Spleen (tissue), 11 donors: ENCODE data around the gene FRMPD1. TPM values are rescaled to one million over a fixed set of nuclear protein-coding genes. Genes with fewer than 3 reads are reported as not detected.

Experiments used
- DNase-seq: peaks from one replicate; pipeline ENCODE4 v3.0.0-alpha.2; 2020
- H3K27ac ChIP-seq, 8 donors: fragments of 200-600 bp; sonication (generic) in 7 of 8; 1 replicate in 4 of 8; 2 replicates in 4 of 8; pipeline versions ENCODE4 v1.5.0 to v1.8.0; 2016 to 2021; ENCODE audit warnings: inconsistent platforms in 4 of 8, mild to moderate bottlenecking in 4 of 8, moderate library complexity in 1 of 8
- H3K27me3 ChIP-seq, 7 donors: fragments of 200-600 bp; sonication (generic) in 6 of 7; replicated peaks in 1 of 7; 1 replicate in 4 of 7; 2 replicates in 3 of 7; pipeline versions ENCODE4 v1.5.0 to v1.8.0; 2016 to 2021; ENCODE audit warnings: inconsistent platforms in 3 of 7, mild to moderate bottlenecking in 1 of 7
- H3K36me3 ChIP-seq, 6 donors: fragments of 200-600 bp; sonication (generic) in 5 of 6; 1 replicate in 4 of 6; 2 replicates in 2 of 6; pipeline versions ENCODE4 v1.5.0 to v1.8.0; 2016 to 2021; ENCODE audit warnings: inconsistent platforms in 2 of 6
- H3K4me1 ChIP-seq, 6 donors: fragments of 200-600 bp; sonication (generic) in 5 of 6; 1 replicate in 3 of 6; 2 replicates in 3 of 6; pipeline versions ENCODE4 v1.5.0 to v1.8.0; 2016 to 2021; ENCODE audit warnings: inconsistent platforms in 3 of 6
- H3K4me3 ChIP-seq, 8 donors: fragments of 200-600 bp; sonication (generic) in 7 of 8; 1 replicate in 4 of 8; 2 replicates in 4 of 8; pipeline versions ENCODE4 v1.5.0 to v1.8.0; 2016 to 2021; ENCODE audit warnings: inconsistent platforms in 4 of 8, mild to moderate bottlenecking in 4 of 8, moderate library complexity in 2 of 8
- H3K9me3 ChIP-seq, 8 donors: fragments of 200-600 bp; sonication (generic) in 7 of 8; 1 replicate in 4 of 8; 2 replicates in 4 of 8; pipeline versions ENCODE4 v1.5.0 to v1.8.0; 2016 to 2021; ENCODE audit warnings: inconsistent platforms in 4 of 8
- POLR2A ChIP-seq, 3 donors: fragments of 450-650 bp; IDR thresholded peaks; one replicate each; pipeline ENCODE4 v1.5.1; 2017; ENCODE audit warnings: antibody characterized with exemption in 3 of 3, mild to moderate bottlenecking in 1 of 3
- POLR2AphosphoS5 ChIP-seq, 3 donors: sonication (generic); formaldehyde crosslinking; IDR thresholded peaks; one replicate each; pipeline ENCODE4 v1.5.1; 2017; ENCODE audit warnings: antibody characterized with exemption in 3 of 3
- WGBS, 5 donors: extraction: QIAGEN DNeasy Blood & Tissue Kit in 3 of 5; methylation state at CpG; one replicate each; pipeline versions ENCODE4 v1.1.5 to v1.1.7; 2013 to 2018; 5-methylcytosine and 5-hydroxymethylcytosine counted together
- intact Hi-C: fragments of 100-400 bp; cut with DNase I; formaldehyde crosslinking; loops from one replicate; pipeline ENCODE4 v1.15.0; 2023; ENCODE audit warnings: low total_unique reads
- polyA plus RNA-seq, 3 donors: library from polyadenylated mRNA; stranded (reverse); fragments of 200-250 nt; gene quantifications; one replicate each; pipeline ENCODE4 v1.2.1, GENCODE V29; 2013
- total RNA-seq, 7 donors: library from RNA; depleted of rRNA in 3 of 7; stranded (reverse); fragments of >200 nt in 3 of 7; fragmentation: NEBNext Ultra II Directional in 4 of 7; extraction: Animal tissue kit (Norgen Biotek cat#: 25700) in 4 of 7; gene quantifications; one replicate each; pipeline versions ENCODE4 v1.1.0 to v1.2.1, GENCODE V29; 2016 to 2021
- TF ChIP-seq, protein P1 (sequence below), 11 experiments: fragments of 200-600 bp in 7 of 11; fragments of 450-650 bp in 4 of 11; sonication (generic) in 4 of 11; IDR thresholded peaks in 8 of 11; conservative IDR thresholded peaks in 3 of 11; 1 replicate in 7 of 11; 2 replicates in 4 of 11; pipeline versions ENCODE4 v1.4.0 to v1.8.0; 2016 to 2021; ENCODE audit warnings: antibody characterized with exemption in 11 of 11, inconsistent platforms in 4 of 11, mild to moderate bottlenecking in 1 of 11
- donor health status: healthy with polysubstance abuse.
- donor health status: DM: no; HTN: no; CAD: no; lungs with moderate emphysema.
- donor health status: DM: no; HTN: no; CAD: no.
- donor health status: Bipolar disorder and iron deficiency.
- donor health status: healthy.
- donor health status: DM: no; HTN: no; CAD: no.
- donor health status: DM: yes; HTN: yes; CAD: no.

The FRMPD1 gene
- total and polyA plus RNA-seq, 10 donors, result 0.09 to 0.47 (median 0.20) TPM; not detected in 3

DNA sequence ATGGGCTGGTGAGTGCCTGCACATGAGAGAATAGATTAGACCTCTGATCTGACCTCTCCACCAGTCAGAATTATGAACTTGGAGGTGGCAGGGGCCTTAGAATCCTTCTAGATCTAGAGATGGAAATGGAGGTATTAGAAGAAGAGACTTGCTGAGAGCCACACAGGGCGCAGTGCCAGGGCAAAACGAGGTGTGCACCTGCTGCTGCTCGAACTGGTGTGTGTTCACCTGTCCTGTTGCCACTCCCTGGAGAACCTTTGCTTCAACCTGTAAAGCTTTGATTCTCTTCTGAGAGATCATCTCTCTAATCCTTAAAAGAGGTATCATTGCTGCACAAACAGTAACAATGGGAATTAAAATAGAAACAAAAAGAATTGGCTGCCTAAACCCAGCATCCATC is 24.9 kb downstream of the FRMPD1 start:
- no peak overlapping the region for H3K4me3 ChIP-seq
- no peak for DNase-seq
- no peak overlapping the region for H3K27ac ChIP-seq
- intact Hi-C loops, result no loop called here
- peaks cover 0 to 5% (median 0%) of the 10 kb centered on the region in 7 donors for H3K27me3 ChIP-seq
- WGBS, 5 donors, result 72 to 86% (median 73%) methylated on average over 3 of the region's 3 CpGs
- H3K9me3 ChIP-seq, result no peaks in the 10 kb centered on the region
- TF ChIP-seq POLR2A (IDR thresholded peaks at IDR 0.05) (no peak), POLR2AphosphoS5 (IDR thresholded peaks at IDR 0.05) (no peak)
- TF ChIP-seq, protein P1, sequence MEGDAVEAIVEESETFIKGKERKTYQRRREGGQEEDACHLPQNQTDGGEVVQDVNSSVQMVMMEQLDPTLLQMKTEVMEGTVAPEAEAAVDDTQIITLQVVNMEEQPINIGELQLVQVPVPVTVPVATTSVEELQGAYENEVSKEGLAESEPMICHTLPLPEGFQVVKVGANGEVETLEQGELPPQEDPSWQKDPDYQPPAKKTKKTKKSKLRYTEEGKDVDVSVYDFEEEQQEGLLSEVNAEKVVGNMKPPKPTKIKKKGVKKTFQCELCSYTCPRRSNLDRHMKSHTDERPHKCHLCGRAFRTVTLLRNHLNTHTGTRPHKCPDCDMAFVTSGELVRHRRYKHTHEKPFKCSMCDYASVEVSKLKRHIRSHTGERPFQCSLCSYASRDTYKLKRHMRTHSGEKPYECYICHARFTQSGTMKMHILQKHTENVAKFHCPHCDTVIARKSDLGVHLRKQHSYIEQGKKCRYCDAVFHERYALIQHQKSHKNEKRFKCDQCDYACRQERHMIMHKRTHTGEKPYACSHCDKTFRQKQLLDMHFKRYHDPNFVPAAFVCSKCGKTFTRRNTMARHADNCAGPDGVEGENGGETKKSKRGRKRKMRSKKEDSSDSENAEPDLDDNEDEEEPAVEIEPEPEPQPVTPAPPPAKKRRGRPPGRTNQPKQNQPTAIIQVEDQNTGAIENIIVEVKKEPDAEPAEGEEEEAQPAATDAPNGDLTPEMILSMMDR (IDR thresholded peaks at IDR 0.05 in 8 of 11, conservative IDR thresholded peaks at IDR 0.05 in 3 of 11), result no peak
- H3K36me3 ChIP-seq, result no peaks in the 10 kb centered on the region
- no peaks in the 10 kb centered on the region for H3K4me1 ChIP-seq

DNA sequence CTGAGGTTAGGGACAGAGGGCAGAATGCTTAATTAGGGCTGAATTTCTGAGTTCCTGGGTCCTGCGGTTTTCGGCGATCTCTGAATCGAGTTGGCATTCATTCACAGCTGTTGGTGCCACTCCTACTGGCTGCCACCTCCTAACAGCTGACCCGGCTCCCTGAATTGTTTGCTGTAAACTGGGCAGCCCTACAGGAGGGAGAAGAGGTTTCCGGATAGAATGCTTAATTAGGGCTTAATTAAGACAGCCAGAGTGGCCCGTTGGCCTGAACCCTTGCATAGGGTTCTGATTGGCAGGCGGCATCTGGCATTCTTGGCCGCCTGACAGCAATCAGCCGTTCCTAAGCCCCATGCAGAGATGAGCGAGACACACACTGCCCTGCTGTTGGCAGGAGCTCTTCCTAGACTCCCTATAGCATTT is 25.7 kb downstream of the FRMPD1 start:
- no peaks in the 10 kb centered on the region for H3K9me3 ChIP-seq
- intact Hi-C loops, result no loop called here
- 69 to 80% (median 76%) methylated on average over 10 to 11 of the region's 11 CpGs for WGBS, 5 donors

DNA sequence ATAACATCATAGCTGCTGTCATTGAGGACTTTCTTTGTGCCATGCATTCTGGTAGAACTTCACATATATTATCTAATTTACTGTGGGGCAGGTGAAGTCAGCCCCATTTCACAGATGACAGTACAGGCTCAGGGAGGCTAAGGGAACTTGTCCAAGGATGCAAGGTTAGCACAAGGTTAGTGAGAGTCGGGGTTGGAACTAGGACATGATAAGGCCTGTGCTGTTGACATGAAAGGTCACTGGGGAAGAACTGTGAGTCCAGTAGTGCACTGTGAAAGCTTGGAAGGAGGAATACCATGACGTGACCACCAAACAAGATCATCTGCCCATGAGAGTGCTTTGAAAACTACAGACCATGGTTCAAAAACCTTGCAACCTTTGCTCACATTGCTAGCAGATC is 26.7 kb downstream of the FRMPD1 start:
- Histone ChIP-seq H3K36me3 (no peaks in the 10 kb centered on the region), H3K27me3 (peaks cover 0 to 5% (median 0%) of the 10 kb centered on the region in 7 donors), H3K4me3 (no peak overlapping the region), H3K9me3 (no peaks in the 10 kb centered on the region), H3K27ac (no peak overlapping the region), H3K4me1 (no peaks in the 10 kb centered on the region)
- 75 to 84% (median 78%) methylated on average over 2 of the region's 2 CpGs for WGBS, 5 donors
- intact Hi-C loops, result no loop called here
- TF ChIP-seq POLR2A (IDR thresholded peaks at IDR 0.05), result no peak
- no peak for TF ChIP-seq POLR2AphosphoS5 (IDR thresholded peaks at IDR 0.05)
- TF ChIP-seq, protein P1 (IDR thresholded peaks at IDR 0.05 in 8 of 11, conservative IDR thresholded peaks at IDR 0.05 in 3 of 11), result no peak
- DNase-seq, result no peak

More for the DNA sequence above, 25.7 kb downstream of the FRMPD1 start:
- no peak overlapping the region for H3K27ac ChIP-seq
- TF ChIP-seq, protein P1 (IDR thresholded peaks at IDR 0.05 in 8 of 11, conservative IDR thresholded peaks at IDR 0.05 in 3 of 11), result no peak
- no peak for TF ChIP-seq POLR2AphosphoS5 (IDR thresholded peaks at IDR 0.05)
- TF ChIP-seq POLR2A (IDR thresholded peaks at IDR 0.05), result no peak
- H3K4me1 ChIP-seq, result no peaks in the 10 kb centered on the region
- H3K4me3 ChIP-seq, result no peak overlapping the region
- peaks cover 0 to 5% (median 0%) of the 10 kb centered on the region in 7 donors for H3K27me3 ChIP-seq
- no peak for DNase-seq
- no peaks in the 10 kb centered on the region for H3K36me3 ChIP-seq

DNA sequence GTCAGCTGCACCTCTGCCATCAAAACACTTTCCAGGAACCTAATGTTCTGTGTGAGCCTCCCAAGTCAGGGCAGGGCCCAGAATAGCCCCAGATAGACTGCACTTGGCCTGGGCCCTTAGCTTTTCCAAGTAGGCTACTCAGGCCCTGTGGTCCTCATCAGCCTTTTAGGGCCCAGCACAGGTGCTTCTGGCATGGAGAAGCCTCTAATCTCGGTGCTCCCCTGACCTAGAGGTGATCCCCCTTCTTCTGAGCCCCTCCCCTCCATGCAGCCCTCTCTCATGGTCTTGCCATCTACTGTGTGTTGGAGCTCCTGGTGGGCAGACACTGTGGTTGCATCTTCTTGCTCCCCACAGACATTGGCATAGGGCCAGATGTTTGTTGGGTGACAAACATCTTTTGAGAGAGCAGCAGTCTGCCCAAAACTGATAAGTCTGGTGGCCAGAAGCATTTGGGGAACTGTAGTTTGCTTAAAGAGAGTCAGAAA is 28.1 kb downstream of the FRMPD1 start:
- peaks cover 0 to 12% (median 0%) of the 10 kb centered on the region in 7 donors for H3K27me3 ChIP-seq
- no peaks in the 10 kb centered on the region for H3K9me3 ChIP-seq
- TF ChIP-seq POLR2AphosphoS5 (IDR thresholded peaks at IDR 0.05) (no peak), POLR2A (IDR thresholded peaks at IDR 0.05) (no peak)
- TF ChIP-seq, protein P1 (IDR thresholded peaks at IDR 0.05 in 8 of 11, conservative IDR thresholded peaks at IDR 0.05 in 3 of 11), result no peak
- 46 to 67% (median 55%) methylated on average over 1 of the region's 1 CpG for WGBS, 5 donors
- H3K4me1 ChIP-seq, result no peaks in the 10 kb centered on the region
- H3K27ac ChIP-seq, result no peak overlapping the region
- H3K36me3 ChIP-seq, result no peaks in the 10 kb centered on the region
- intact Hi-C loops, result no loop called here
- no peak overlapping the region for H3K4me3 ChIP-seq
- DNase-seq, result no peak
